ENCODE results near the gene PDGFRB. TPM values are rescaled to one million over a fixed set of nuclear protein-coding genes. Genes with fewer than 3 reads are reported as not detected.

Gene PDGFRB
- polyA plus RNA-seq, 1 donor (not counting 4 experiments of a cell fraction or from before 2014, with no cell fraction given) = 0.14 TPM

- Histone ChIP-seq H3K27me3 (ENCODE audit: control insufficient read depth, extremely low read depth, insufficient read depth, low read length) (no peaks in the 10 kb centered on the region), H3K4me2 (ENCODE audit: control insufficient read depth, extremely low read depth, insufficient read depth, low read depth, low read length) (no peak overlapping the region), H3K9ac (ENCODE audit: control insufficient read depth, extremely low read depth, insufficient read depth, low read length) (no peak overlapping the region), H3K9me1 (ENCODE audit: control insufficient read depth, extremely low read depth, insufficient read depth, low read length) (no peaks in the 10 kb centered on the region), H3K4me1 (ENCODE audit: control insufficient read depth, extremely low read depth, insufficient read depth, low read length) (no peaks in the 10 kb centered on the region), H3K79me2 (ENCODE audit: control insufficient read depth, insufficient read depth, low read length) (no peaks in the 10 kb centered on the region), H3K9me3 (ENCODE audit: control insufficient read depth, low read depth, low read length) (no peaks in the 10 kb centered on the region), H3K27ac (ENCODE audit: control insufficient read depth, insufficient read depth, low read length) (no peak overlapping the region), H3K4me3 (ENCODE audit: control insufficient read depth in 2 of 3, extremely low read depth in 1 of 3, insufficient read depth in 2 of 3, low read depth in 1 of 3, low read length in 3 of 3) (no peak overlapping the region), H3K36me3 (ENCODE audit: control insufficient read depth in 2 of 2, extremely low read depth in 1 of 2, insufficient read depth in 2 of 2, low read length in 2 of 2) (no peaks in the 10 kb centered on the region), H2AFZ (ENCODE audit: control insufficient read depth, low read length) (no peak overlapping the region), H4K20me1 (ENCODE audit: control insufficient read depth, extremely low read depth, insufficient read depth, low read length) (no peaks in the 10 kb centered on the region)
- DNase-seq (ENCODE audit: low read depth, low spot score) (no peak), FAIRE-seq (no peak)
- dilution Hi-C loops (cut with MboI; ENCODE audit: extremely low pct_ligation_motif_present, low sequenced_read_pairs) = no loop called here
- no peak for TF ChIP-seq EZH2 (IDR thresholded peaks at IDR 0.05; ENCODE audit: low read length)
- TF ChIP-seq CTCF (optimal IDR thresholded peaks at IDR 0.05 in 1 of 3, IDR thresholded peaks at IDR 0.05 in 1 of 3, conservative IDR thresholded peaks at IDR 0.05 in 1 of 3; ENCODE audit: extremely low read depth in 1 of 3, insufficient read depth in 2 of 3, low read length in 3 of 3) = no peak
Observed at GRCh38 chr5:150104550-150104870, 51.1 kb downstream of the PDGFRB start.

- Histone ChIP-seq H3K4me2 (ENCODE audit: control insufficient read depth, extremely low read depth, insufficient read depth, low read depth, low read length) (no peak overlapping the region), H3K4me3 (ENCODE audit: control insufficient read depth in 2 of 3, extremely low read depth in 1 of 3, insufficient read depth in 2 of 3, low read depth in 1 of 3, low read length in 3 of 3) (no peak overlapping the region), H3K9ac (ENCODE audit: control insufficient read depth, extremely low read depth, insufficient read depth, low read length) (no peak overlapping the region), H3K9me3 (ENCODE audit: control insufficient read depth, low read depth, low read length) (no peaks in the 10 kb centered on the region), H3K79me2 (ENCODE audit: control insufficient read depth, insufficient read depth, low read length) (no peaks in the 10 kb centered on the region), H3K36me3 (ENCODE audit: control insufficient read depth in 2 of 2, extremely low read depth in 1 of 2, insufficient read depth in 2 of 2, low read length in 2 of 2) (no peaks in the 10 kb centered on the region), H3K4me1 (ENCODE audit: control insufficient read depth, extremely low read depth, insufficient read depth, low read length) (no peaks in the 10 kb centered on the region), H3K9me1 (ENCODE audit: control insufficient read depth, extremely low read depth, insufficient read depth, low read length) (no peaks in the 10 kb centered on the region), H3K27ac (ENCODE audit: control insufficient read depth, insufficient read depth, low read length) (no peak overlapping the region), H2AFZ (ENCODE audit: control insufficient read depth, low read length) (no peak overlapping the region), H3K27me3 (ENCODE audit: control insufficient read depth, extremely low read depth, insufficient read depth, low read length) (no peaks in the 10 kb centered on the region), H4K20me1 (ENCODE audit: control insufficient read depth, extremely low read depth, insufficient read depth, low read length) (no peaks in the 10 kb centered on the region)
- DNase-seq (ENCODE audit: low read depth, low spot score) = no peak
- TF ChIP-seq EZH2 (IDR thresholded peaks at IDR 0.05; ENCODE audit: low read length) = no peak
- TF ChIP-seq CTCF (optimal IDR thresholded peaks at IDR 0.05 in 1 of 3, IDR thresholded peaks at IDR 0.05 in 1 of 3, conservative IDR thresholded peaks at IDR 0.05 in 1 of 3; ENCODE audit: extremely low read depth in 1 of 3, insufficient read depth in 2 of 3, low read length in 3 of 3) = no peak
- no peak for FAIRE-seq
- dilution Hi-C loops (cut with MboI; ENCODE audit: extremely low pct_ligation_motif_present, low sequenced_read_pairs) = no loop called here
Observed at GRCh38 chr5:150103678-150104549, 51.7 kb downstream of the PDGFRB start.
